ENCODE results near the gene NR0B2.
"Not testable (repeated sequence)": the region's sequence is repeated elsewhere in the genome, so short reads cannot be mapped to it uniquely, and the experiment has no call there.

Gene NR0B2

GRCh38 chr1:26894263-26894662 lies 19.5 kb downstream of the NR0B2 start:
- in situ Hi-C loops (cut with HindIII; ENCODE audit: low sequenced_read_pairs), result no loop called here

DNA sequence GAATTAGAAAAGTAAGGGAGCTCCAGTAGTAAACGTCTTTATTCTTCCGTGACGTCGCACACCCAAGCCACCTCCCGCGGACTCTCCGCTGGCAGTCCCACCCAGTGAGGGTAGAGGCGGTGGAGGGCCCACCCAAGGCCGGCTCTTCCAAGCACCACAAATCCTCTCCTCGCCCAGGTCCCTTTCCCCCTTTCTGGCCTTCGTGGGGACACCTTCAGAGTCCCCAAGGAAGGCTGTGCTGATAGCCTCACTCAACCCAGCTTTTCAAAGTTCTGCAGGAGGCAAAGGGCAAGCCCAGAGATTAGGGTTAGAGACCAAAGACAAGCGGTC lies 23.3 kb downstream of the NR0B2 start:
- in situ Hi-C loops (cut with HindIII; ENCODE audit: low sequenced_read_pairs), result no loop called here

DNA sequence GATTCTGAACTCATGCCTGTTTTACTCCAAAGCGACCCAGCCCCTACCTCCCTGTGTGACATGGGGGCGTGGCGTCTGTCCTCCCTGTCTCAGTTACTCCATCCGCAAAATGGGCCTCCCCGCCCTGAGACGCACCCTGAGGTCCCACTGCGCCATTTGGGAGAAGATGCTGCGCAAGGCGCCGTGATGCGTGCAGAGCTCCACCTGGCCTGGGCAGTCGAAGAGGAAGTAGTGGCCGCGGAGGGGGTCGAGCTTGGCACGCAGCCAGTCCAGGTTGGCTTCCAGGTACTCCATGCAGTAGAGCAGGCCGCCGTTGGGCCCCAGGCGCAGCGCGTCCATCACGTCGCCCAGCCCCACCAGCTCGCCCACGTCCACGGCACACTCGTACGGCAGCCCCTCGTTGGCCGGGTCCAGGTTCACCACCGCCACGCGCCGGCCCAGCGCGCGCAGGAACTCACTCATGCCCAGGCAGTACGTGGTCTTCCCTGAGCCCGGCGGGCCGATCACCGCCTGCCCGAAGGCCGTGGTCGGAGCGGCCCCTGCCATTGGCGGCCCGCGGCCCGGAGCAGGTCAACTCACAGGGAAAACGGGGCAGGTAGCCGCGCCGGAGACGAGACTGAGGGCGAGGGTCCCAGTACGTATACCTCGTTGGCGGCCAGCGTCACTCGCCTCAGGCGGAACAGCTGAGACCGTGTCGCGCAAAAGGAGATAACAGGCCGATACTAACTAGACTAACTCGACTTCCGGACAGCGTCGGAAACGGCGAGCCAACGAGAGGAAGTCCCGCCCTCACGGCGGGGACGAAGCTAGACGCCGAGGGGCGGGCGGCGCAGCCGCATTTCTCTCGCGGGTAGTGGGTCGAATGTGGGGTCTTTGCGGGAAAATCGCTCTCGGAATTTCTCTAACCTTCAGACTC lies 24.0 kb downstream of the NR0B2 start, which contains the start of gene GPN2:
TSS of gene GPN2 (minus strand) at position 733 of the 916 bp plus-strand sequence. CDS start at position 546, 187 bp downstream.
- in situ Hi-C loops (cut with HindIII; ENCODE audit: low sequenced_read_pairs), result no loop called here

DNA sequence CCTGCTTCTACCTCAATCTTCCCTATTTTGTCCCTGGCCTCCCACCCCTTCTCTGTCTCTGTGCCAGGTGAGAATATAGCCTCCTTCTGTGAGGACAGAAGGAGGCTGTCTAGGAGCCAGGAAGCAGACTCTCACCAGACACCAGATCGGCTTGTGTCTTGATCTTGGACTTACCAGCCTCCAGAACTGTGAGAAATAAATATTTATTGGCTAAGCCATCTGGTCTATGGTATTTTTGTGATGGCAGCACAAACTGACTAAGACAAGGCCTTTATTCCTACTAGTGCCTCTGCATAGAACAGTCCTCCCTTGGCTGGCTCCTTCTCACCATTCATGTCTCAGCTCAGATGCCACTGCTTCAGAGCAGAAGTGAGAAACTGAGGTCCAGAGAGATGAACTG lies 25.5 kb downstream of the NR0B2 start:
- in situ Hi-C loops (cut with HindIII; ENCODE audit: low sequenced_read_pairs), result no loop called here

DNA sequence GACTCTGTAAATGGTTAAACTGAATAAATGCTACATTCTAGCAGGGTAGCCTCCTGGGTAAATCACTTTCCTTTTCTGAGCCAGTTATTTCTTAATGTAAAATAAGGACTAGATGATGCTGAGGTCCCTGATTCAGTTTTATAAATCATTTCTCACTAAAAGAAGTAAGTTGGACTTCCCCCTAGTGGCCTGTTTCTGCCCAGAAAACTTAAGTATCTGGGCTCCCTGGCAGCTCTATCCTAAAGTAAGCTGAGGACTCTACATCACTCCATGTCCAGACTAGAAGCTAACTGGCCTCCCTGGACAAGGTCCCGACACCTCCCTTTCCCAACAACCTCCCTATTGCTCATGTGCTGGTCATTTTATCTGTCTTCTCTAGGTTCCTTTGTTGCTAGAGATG lies 26.6 kb downstream of the NR0B2 start:
- in situ Hi-C loops (cut with HindIII; ENCODE audit: low sequenced_read_pairs), result no loop called here

- in situ Hi-C loops (cut with HindIII; ENCODE audit: low sequenced_read_pairs), result loop anchor here (5.0 kb wide), 1 partner anchor 51 kb away; no protein-coding TSS in a partner anchor
Measured at GRCh38 chr1:26882696-26883463, 30.9 kb downstream of the NR0B2 start.

- in situ Hi-C loops (cut with HindIII; ENCODE audit: low sequenced_read_pairs), result loop anchor here (5.0 kb wide), 1 partner anchor 49 kb away; no protein-coding TSS in a partner anchor
Measured at GRCh38 chr1:26881611-26882010, 32.2 kb downstream of the NR0B2 start.

DNA sequence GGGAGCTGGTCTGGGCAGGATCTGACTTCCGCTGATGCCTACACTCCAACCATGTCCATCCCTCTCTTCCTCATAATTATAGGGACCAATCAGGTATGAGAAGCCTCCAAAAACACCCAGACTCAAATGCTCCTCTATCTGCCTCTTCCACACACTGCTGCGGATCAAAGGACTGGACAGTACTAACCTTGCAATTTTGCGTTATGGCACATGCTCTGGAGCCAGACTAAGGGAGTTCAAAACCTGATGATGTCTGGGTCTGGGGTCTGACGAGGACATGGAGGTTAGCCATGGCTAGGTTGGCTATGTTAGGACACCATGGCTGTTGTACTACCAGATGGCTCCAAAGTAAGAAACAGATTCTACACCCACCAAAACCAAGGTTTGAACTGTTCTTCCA lies 34.0 kb downstream of the NR0B2 start:
- in situ Hi-C loops (cut with HindIII; ENCODE audit: low sequenced_read_pairs), result loop anchor here (5.0 kb wide), 1 partner anchor 47 kb away; no protein-coding TSS in a partner anchor

GRCh38 chr1:26877326-26877725 lies 36.4 kb downstream of the NR0B2 start:
- in situ Hi-C loops (cut with HindIII; ENCODE audit: low sequenced_read_pairs), result no loop called here

DNA sequence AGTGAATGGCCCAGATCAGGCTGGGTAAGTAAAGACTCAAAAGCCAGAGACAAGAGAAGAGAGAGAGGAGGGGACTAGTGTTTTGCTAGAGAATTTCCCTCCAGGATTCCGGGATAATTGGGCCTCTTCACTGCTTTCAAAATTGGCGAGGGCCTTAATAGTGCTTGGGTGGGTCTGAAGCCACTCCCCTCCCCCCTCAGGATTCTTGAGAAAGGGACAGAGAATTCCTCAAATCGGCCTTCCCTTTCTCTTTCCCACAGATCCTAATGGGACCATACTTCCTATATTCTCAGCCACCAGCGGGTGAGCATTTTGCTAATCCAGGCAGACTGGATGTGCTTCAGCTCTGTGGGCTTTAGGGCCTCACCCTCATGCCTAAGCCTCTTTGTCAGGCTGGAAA lies 38.9 kb downstream of the NR0B2 start:
- in situ Hi-C loops (cut with HindIII; ENCODE audit: low sequenced_read_pairs), result no loop called here

DNA sequence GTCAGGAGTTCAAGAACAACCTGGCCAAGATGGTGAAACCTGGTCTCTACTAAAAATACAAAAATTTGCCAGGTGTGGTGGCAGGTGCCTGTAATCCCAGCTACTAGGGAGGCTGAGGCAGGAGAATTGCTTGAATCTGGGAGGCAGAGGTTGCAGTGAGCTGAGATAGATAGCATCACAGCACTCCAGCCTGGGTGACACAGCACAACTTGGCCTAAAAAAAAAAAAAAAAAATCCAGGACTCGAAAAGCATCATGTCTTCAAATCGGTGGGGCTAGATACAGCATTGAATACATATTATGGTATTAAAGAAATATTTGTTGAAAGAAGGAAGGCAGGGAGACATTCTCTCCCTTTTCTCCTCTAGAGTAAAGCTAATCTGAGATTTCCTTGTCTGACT lies 40.7 kb downstream of the NR0B2 start:
- in situ Hi-C loops (cut with HindIII; ENCODE audit: low sequenced_read_pairs), result not testable (repeated sequence)

- in situ Hi-C loops (cut with HindIII; ENCODE audit: low sequenced_read_pairs), result no loop called here
Measured at GRCh38 chr1:26864610-26865480, 48.9 kb downstream of the NR0B2 start.

DNA sequence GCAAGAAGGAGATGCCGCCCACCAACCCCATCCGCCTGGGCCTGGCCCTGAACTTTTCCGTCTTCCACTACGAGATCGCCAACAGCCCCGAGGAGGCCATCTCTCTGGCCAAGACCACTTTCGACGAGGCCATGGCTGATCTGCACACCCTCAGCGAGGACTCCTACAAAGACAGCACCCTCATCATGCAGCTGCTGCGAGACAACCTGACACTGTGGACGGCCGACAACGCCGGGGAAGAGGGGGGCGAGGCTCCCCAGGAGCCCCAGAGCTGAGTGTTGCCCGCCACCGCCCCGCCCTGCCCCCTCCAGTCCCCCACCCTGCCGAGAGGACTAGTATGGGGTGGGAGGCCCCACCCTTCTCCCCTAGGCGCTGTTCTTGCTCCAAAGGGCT lies 50.1 kb downstream of the NR0B2 start:
- in situ Hi-C loops (cut with HindIII; ENCODE audit: low sequenced_read_pairs), result no loop called here

DNA sequence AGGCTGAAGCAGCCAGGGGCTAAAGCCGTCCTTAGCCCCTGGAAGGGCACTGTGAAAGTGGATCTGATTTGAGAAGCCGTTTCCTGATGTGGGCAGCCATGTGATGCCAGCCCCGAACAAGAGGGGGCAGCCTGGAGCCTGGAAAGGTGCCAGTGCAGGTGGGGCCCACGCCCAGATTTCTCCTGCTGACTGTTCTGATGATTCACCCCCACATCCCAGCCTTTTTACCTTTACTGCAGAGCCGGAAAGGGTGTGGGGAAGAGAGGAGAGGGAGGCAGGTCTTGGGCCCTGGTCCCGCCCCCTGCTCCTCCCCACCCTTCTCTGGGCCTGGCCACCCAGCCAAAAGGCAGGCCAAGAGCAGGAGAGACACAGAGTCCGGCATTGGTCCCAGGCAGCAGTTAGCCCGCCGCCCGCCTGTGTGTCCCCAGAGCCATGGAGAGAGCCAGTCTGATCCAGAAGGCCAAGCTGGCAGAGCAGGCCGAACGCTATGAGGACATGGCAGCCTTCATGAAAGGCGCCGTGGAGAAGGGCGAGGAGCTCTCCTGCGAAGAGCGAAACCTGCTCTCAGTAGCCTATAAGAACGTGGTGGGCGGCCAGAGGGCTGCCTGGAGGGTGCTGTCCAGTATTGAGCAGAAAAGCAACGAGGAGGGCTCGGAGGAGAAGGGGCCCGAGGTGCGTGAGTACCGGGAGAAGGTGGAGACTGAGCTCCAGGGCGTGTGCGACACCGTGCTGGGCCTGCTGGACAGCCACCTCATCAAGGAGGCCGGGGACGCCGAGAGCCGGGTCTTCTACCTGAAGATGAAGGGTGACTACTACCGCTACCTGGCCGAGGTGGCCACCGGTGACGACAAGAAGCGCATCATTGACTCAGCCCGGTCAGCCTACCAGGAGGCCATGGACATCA lies 50.7 kb downstream of the NR0B2 start, which contains the start of gene SFN:
TSS of gene SFN (plus strand) at position 369 of the 904 bp plus-strand sequence. CDS start at position 433, 64 bp downstream.
- in situ Hi-C loops (cut with HindIII; ENCODE audit: low sequenced_read_pairs), result no loop called here

DNA sequence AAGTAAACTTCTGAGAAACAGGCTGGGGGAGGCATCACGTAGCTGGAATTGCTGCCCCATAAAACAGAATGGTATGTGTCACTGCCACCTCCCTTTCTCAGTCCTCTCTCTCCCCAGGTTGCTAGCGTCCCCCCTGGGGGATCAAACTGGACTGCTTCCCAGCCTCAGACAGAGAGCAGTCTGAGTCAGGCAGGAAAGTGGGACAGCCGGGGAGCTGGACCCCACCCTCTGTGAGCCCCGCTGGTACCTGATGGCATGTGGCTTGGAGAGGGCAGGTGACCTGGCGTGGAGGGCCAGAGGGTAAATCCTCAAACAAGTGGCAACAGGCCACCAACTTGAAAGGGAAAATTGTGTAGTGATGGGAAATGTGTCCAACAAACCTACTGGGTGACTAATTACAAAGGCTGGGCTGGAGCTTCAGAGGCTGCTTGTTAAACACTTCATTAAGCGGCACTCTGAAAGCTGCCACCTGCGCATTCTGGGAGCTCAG lies 51.8 kb downstream of the NR0B2 start:
- in situ Hi-C loops (cut with HindIII; ENCODE audit: low sequenced_read_pairs), result no loop called here
